ENCODE measurements around the gene ZNF175.

DNA sequence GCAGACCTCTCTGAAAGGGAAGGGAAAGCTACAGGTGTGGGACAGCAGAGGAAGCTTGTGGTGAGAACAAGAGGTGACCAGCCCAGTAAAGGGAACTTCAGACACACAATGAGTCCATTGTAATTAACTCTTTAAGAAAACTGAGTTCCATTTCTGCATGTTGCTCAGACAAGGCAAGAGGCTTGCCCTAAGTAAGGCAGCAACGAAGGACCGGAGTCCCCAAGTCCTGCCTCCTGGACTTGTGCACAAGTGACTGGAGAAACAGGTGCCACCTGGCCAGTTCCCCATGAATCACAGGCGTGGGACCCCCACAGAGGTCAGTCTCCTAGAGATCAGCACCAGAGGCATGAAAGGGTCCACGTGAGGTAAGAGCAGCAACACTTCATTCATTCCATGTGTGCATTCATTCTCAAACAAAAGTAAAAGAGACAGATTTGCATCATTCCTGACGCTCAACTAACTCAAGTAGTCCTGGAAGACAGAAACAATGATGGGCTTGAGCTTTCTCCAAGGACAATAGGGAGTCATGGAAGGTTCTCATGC is 24.9 kb upstream of the ZNF175 start:
- TF ChIP-seq, protein P1, sequence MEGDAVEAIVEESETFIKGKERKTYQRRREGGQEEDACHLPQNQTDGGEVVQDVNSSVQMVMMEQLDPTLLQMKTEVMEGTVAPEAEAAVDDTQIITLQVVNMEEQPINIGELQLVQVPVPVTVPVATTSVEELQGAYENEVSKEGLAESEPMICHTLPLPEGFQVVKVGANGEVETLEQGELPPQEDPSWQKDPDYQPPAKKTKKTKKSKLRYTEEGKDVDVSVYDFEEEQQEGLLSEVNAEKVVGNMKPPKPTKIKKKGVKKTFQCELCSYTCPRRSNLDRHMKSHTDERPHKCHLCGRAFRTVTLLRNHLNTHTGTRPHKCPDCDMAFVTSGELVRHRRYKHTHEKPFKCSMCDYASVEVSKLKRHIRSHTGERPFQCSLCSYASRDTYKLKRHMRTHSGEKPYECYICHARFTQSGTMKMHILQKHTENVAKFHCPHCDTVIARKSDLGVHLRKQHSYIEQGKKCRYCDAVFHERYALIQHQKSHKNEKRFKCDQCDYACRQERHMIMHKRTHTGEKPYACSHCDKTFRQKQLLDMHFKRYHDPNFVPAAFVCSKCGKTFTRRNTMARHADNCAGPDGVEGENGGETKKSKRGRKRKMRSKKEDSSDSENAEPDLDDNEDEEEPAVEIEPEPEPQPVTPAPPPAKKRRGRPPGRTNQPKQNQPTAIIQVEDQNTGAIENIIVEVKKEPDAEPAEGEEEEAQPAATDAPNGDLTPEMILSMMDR (IDR thresholded peaks at IDR 0.05) = no peak
- TF ChIP-seq POLR2AphosphoS5 (IDR thresholded peaks at IDR 0.05) = no peak

All from prostate gland (tissue), 2 donors.